ENCODE measurements around the gene AMBN.

The AMBN gene, protein sequence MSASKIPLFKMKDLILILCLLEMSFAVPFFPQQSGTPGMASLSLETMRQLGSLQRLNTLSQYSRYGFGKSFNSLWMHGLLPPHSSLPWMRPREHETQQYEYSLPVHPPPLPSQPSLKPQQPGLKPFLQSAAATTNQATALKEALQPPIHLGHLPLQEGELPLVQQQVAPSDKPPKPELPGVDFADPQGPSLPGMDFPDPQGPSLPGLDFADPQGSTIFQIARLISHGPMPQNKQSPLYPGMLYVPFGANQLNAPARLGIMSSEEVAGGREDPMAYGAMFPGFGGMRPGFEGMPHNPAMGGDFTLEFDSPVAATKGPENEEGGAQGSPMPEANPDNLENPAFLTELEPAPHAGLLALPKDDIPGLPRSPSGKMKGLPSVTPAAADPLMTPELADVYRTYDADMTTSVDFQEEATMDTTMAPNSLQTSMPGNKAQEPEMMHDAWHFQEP

DNA sequence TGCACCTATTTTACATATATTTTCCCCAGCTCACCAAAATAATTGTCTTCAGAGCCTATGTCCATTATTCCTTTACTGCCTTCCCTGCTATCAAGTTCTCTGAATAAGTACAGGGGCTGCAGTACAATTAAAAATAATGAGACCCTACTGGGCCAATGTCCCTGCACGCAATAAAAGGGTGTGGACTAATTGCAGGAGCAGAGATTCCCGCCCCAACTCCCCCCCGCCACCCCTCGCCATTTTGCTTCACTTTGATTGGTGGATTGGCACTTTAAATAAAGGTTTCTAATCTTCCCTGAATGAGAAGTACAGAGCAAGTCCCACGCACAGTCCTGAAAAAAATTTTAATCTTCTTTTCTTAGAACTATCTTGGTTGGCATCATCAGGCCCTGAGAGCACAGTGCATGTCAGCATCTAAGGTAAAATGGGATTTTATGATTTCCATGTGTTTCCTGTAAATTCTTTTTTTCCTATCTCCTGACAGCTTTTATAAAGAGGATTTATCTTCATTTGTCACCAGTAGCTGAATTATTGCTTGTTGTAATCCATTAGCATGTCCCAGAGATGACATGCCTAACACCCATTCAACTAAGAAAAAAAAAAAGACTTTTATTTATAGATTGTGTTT is at the start of gene AMBN:
Gene AMBN, plus strand, starts transcription at position 302 of the 628 bp plus-strand sequence. Its CDS starts 103 bp downstream, at position 405.
- no peak for DNase-seq (ENCODE audit: low read depth)

DNA sequence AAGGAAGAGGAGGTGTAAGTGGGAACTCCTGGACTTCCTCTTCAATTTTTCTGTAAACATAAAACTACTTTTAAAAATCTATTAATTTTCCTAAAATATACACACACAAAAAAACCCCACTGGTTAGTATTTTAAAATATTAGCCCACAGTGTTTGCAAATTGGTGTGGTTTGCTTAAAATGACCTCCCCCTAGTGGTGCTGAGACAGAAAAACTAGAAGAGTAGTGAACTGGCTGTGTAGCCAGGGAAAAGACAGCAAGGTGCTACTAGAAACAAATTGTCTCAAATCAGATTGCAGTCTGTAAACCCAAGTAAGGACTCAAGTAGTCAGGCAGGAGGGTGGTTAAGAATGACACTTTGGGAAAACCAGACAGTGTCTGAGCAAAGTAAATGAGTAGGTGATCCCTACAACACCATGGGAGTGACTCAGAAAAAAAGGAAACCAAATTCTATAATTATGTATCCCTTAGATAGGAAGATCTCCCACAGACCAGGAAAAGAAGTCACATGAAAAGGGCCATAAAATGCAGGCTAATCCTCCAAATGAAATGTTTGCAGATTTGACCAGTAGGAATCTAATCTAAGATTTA is 47.7 kb upstream of the AMBN start:
- DNase-seq (ENCODE audit: low read depth): no peak

DNA sequence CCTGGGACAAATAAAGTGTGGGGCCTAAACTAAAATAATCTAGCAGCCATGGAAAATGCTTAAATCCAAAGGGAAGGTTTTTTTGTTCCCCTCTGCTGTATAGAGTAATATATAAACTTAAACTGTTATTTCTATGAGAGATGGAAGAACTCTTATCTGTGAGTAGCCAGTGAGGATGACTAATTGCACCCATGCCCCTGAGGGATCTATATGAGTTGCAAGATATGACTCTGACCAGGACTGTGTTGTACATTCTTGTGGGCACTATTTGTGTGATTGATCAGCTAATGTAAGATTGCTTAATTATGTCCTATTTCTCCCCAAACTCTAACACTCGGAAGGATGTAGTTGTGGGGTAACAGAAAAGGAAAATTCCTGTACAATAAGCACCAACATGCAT is 35.2 kb upstream of the AMBN start:
- no peak for DNase-seq (ENCODE audit: low read depth)

DNA sequence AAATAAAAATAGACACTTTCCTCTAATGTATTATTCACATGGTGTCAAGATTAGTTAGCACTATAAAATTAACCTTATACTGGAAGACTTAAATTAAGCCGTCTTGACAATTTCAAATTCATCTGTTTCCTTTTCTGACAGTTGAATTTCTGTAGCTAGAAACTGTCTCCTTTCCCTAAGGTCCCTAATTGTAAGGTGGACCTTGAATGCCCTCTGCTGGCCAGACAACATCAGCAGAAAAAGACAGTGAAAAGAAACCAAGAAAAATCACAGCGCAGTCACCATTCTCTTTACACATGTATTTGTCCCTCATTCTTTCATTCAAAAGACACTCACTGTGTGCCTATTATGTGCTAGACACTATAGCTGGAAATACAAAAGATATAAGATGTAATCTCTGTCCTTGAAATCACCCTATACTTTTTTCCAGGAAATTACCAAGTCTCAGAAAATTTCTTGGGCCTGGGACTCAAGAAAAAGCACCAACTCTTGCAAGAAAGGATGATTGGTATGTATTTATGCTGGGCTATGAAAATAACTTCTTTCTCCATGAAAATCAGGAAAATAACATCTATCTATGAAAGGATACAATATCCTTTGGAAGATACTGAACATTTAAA is 32.7 kb upstream of the AMBN start:
- peak; percentile 4 for DNase-seq (ENCODE audit: low read depth)

DNA sequence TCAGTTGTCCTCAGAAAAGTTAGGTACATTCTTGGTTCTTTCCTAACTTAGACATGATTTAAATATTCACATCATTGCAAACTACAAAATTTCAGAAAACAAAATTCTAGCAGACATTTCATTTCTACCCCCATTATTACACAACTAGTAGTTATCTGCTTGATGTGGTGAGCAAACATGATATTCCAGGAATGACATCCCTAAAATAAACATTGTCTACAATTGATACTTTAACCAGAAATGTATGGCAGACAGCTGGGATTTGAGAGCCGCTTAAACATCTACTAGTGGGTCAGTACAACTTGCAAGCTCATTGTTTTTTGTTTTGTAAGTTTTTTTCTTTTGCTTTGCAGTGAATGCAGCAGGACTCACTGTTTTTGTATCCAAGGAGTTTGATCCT is 32.1 kb upstream of the AMBN start:
- no peak for DNase-seq (ENCODE audit: low read depth)

DNA sequence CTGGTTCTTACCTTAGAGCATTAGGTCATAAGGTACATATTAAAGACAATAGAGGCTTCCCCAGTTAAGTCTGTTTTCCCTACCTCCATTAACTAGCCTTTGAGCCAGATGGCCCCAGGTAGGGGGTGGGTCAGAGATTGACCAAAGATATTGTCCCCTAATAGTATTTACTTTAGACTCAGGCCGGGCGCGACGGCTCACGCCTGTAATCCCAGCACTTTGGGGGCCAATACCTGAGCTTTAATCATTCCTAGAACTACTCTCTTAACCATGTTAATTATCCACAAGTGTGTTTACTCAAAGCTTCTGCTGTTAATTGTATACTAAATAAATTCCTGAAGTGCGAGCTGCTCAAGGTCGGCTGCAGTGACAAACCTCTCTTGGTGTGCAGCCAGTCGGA is 28.0 kb upstream of the AMBN start:
- no peak for DNase-seq (ENCODE audit: low read depth)

DNA sequence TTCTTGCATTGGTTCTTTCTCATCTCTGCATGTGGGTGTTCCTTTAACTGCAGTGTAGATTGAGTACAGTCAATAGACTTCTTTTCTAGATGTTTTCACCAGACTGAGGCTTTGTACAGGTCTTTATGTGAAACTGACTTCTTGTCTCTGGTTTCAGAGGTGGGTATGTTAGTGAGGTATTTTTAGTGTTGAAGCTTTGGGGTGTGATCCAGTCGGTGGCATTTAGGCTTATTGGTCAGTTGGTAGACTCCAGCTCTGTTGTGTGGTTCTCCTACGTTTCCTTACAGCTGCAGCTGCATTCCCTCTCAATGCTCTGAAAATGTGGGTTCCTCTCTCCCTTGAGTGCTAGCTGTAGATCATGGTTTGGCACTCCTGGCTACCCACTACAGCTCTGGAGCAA is 21.3 kb upstream of the AMBN start:
- no peak for DNase-seq (ENCODE audit: low read depth)

DNA sequence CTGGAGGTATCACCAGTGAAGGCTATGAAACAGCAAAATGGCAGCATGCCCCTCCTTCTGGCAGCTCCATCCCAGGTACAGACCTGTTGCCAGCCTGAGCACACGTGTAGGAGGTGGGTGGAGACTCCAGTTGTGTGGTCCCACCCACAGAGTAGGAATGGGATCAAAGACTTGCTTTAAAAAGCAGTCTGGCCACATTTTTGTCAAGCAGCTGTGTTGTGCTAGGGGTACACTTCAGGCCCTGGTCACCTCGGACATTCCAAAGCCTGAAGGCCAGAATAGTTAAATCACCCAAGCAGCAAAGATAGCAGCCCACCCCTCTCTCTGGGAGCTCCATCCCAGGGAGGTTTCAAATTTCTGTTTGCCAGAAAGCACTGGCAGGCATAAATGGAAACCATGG is 20.3 kb upstream of the AMBN start:
- no peak for DNase-seq (ENCODE audit: low read depth)

DNA sequence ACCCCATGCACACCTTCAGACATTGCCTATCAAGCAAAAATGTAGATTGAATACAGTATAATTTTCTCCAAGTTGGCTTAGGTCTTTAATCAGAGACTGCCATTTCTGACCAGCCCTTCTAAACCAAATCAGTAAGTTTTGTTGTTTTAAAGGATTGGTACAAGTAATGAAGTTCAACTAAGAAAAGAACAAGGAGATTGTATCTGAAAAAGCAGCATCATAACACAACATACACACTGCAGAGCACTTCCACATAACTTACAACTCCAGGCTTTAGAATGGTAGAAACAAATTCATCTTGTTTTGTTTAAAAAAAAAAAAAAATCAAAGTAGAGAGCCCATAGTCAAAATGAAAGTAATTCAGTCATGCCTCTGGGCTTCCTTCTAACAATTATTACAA is 16.1 kb upstream of the AMBN start:
- DNase-seq (ENCODE audit: low read depth): no peak

DNA sequence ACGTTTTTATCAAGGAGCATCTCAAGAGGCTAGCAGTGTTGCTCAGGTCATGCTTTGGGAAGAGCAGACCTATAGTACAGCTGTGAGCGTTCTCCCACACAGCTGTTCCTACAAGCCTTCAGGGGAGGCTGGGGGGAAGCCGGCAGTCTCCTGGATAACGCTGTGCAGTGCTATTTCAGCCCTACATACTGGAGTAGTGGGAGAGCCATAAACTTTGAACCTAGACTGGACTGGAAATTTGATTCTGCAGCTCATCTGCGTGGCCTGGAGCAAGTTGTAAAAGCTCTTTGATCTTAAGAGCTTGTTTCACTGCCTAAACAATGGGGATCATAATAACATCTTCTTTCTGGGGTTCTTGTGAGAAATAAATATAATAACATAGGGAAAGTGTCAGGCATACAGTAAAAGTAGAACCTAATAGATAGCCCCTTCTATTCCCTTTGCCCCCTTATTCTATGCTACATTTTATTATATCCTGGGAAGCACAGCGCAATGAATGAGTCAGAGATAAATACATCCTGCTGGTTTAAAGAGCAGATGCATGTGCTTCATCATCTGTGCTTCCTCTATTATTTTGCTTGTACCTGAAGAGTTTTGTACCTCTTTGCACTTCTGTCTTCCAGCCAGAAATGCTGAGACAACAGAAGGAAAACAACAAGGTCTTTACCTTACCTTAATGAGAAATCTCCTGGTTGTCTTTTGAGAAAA is 14.7 kb upstream of the AMBN start:
- no peak for DNase-seq (ENCODE audit: low read depth)

DNA sequence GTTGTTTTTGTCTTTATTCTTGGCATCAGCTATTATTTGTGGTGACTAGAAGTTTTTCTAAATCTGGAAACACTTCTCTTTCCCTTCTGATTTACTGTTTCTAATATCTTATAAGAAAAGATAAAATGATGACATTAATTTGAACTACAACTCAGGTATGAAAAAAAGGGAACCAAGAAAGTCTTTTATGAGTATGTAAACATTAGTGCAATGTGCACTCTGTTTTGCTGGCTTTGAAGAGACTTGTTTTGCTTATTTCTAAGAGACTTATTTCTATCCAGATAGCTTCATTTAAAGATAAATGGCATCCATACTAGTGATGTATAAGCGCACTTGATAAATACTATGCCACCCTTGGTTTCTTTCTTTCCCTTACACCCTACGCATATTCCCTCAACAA is 10.1 kb upstream of the AMBN start:
- DNase-seq (ENCODE audit: low read depth): no peak

DNA sequence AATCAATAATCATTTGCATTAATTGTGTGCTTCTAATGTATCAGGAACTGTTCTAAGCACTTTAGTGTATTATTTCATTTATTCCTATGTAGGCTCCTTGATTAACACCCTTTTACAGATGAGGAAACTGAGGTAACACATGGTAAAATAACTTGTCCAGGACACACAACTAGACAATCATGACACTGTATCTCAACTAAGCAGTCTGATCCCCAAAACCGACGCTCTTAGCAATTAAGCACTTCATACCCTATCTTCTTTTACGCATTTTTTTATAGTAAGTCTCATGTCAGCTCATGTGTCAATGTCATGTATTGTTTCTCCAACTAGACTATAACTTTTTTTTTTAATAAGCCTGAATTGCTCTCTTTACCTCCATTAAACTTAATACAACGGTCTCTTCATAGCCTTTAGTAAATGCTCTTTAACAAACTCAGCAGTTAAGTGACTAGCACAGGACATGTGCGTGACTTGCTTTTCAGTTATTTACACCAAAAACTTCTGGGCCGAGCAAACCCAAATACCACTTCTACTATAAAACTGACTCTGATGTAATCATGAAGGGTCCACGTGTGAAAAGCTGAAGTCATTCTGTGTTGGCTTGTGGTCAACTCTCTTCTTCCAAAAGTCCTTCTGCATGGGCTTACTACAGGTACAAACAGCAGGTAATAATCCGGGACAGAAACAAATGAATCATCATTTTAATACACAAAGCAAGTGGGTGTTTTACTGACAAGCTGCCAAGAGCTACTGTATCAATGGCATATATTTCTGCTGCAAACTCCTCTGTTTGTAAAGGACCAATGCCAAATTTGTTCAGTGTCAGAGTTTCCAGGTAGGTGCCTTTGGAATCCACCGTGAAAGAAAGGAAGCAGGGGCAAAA is 7.9 kb upstream of the AMBN start:
- no peak for DNase-seq (ENCODE audit: low read depth)

DNA sequence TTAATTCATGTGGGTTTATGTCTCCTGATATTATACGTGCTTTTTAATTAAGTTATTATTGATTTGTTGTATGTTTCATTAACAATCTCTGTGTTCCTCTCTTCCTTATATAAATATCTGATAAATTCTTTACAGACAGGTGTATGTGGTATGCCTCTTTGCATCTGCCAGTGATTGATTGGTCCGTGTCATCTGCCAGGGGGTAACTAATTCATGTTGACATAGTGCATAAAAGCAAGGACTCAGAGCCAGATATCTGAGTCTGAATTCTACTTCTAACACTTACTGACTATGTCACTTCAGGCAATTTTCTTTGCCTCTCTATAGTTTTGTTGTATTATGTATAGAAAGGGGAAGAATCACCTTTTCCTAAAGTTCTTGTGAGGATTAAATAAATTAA is 5.2 kb upstream of the AMBN start:
- DNase-seq (ENCODE audit: low read depth): no peak

DNA sequence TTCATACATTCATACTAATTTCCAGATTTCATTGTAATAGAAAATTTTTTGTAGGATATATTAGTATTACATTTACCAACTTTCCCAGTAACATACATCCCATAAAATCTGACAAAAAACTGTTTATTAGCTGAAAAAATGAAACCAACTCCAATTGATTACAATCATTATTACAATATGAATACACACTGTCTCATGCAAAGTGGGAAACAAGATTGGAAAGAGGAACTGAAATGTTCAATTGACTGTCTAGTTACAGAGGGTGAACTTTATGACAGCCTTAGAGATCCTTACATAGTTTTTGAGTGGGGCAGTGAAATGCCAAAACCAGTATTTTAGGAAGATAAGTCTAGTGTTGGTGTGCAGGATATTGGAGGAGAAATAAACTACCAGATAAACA is 2.3 kb upstream of the AMBN start:
- DNase-seq (ENCODE audit: low read depth): no peak

DNA sequence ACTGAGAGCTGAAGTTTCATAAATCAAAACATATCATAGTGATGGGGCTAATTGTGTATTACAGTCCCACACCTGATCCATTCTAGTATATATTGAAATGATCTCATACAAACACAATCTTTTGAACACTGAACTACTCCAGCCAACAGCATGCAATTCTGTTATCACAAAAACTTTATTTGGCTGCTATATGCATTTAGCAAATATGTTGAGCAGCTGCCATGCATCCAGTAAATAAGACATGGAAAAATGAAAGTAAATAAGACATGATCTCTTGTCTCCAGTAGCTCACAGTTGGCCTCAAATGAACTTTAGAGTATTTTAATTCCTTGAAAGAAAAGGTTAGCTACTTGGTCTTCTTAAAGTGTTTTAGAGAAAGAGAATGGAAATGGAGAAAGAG is 2.1 kb downstream of the AMBN start:
- DNase-seq (ENCODE audit: low read depth): no peak

DNA sequence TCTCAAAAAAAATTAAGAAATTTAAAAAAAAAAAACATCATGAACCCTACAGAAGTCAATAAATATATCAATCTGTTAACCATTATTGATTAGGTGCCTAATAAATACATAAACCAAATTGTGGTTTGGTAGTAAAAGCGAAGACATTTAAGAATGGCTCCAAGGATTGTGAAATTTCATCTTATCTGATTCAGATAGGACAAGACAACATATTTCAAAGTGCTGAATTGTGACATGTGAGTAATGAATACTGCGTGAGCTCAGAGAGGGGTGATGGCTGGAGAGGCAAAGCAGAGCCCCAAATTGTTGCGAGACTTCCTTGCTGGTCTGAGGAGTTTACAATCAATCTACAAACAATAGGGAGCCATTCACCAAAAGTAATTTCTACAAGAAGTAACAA is 8.2 kb downstream of the AMBN start:
- DNase-seq (ENCODE audit: low read depth): no peak

DNA sequence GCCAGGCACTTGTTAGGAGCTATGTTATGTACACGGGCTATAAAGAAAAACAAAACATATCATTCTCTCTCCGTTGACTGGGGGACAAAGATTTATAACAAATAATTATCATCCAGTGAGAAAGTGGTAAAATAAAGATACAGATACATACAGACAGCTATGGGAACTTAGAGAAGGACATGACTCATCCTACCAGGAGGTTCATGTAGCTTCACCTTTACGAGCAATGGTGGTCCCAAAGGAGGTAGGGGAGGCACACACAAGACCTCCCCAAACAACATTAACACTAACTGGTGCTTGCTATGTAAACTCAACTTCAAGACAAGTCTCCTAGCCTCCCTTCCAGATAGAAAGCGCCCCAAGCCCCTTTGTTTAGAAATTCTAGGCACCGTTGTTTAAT is 8.9 kb downstream of the AMBN start:
- DNase-seq (ENCODE audit: low read depth): no peak

DNA sequence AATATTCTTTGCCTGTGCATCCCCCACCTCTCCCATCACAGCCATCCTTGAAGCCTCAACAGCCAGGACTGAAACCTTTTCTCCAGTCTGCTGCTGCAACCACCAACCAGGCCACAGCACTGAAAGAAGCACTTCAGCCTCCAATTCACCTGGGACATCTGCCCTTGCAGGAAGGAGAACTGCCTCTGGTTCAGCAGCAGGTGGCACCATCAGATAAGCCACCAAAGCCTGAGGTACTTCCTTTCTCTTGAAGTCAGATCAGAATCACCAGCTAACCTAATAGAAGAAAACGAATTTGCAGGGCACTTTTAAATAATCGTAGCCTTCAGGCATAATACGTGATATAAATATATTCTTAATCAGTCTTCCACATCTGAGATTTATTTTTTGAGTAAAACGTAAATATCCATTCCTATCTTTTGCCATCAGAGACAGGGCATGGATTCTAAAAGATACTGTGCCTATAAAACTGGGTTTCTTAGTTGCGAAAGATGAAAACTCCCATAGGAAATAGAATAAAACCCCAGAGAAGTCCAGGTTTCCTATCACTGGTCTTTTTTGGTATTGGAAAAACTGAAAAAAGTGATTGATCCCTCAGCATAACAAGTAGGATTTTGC is 9.5 kb downstream of the AMBN start:
- DNase-seq (ENCODE audit: low read depth): peak; percentile 46

DNA sequence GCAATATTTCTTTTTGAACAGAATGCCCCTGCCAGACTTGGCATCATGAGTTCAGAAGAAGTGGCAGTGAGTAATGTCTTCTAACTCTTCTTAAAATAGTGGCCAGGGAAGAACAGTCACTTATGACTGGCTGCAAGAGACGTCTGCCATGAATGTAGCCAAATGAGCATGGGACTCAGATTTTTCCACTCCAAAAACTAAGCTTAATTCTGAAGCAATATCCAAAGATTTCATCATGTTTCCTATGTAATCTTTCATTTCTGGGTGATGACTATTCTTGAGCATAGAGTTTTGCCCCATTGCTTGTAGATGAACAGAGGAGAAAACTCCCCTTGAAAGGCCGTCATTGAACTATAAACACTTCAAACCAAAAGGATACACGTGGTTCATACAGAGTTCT is 11.8 kb downstream of the AMBN start:
- no peak for DNase-seq (ENCODE audit: low read depth)

DNA sequence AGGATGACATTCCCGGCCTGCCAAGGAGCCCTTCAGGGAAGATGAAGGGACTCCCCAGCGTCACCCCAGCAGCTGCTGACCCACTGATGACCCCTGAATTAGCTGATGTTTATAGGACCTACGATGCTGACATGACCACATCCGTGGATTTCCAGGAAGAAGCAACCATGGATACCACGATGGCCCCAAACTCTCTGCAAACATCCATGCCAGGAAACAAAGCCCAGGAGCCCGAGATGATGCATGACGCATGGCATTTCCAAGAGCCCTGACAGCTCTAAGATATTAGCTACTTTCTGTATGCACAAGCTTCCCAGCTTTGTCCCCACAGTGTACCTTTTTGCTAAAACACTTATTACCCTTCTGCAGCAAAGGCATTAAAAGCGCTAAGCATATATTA is 14.4 kb downstream of the AMBN start:
- DNase-seq (ENCODE audit: low read depth): no peak

DNA sequence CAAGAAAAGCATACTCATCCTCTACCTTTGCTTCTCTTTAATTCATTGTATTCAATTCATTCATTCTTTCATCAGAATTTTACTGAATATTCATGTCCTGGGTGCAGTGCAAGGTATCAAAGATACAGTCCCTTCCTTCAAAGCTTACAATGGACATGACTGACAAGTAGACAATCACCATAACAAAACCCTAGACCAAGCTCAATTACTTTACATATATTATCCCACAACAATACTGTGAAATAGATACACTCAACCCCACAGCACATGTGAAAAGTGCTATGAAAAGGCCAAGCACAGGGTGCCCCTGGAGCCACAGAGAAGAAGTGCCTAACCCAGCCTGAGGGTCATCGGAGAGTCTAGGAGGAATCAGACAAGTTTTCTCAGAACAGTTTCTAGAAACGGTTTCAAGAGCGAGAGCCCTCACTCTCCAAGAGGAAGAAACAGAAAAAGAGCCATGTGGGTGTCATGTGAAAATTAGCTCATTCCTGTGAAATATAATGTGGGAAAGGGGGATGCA is 15.3 kb downstream of the AMBN start:
- no peak for DNase-seq (ENCODE audit: low read depth)
